T-helper 17 cell (primary cell): ENCODE results near the gene MYO1D. TPM values are rescaled to one million over a fixed set of nuclear protein-coding genes. Genes with fewer than 3 reads are reported as not detected.
A peak's percentile ranks its signal among the peaks of the same experiment; 100 is the strongest.

Experiments
- ATAC-seq: fragments of 150-1000 bp; cut with Tn5 transposase; 2 replicates; pipeline ENCODE4 v1.10.0; 2021; ENCODE audit warnings: mild to moderate bottlenecking, moderate library complexity
- DNase-seq, 3 donors: peaks; one replicate each; pipeline versions ENCODE4 v3.0.0 to v3.0.0-alpha.2; 2020 to 2021
- H3K9me3 ChIP-seq: one replicate; pipeline ENCODE4 v1.7.0; 2013; ENCODE audit warnings: low read length, mild to moderate bottlenecking; ENCODE audit not compliant: control insufficient read depth, poor library complexity, severe bottlenecking
- H3K27ac Mint-ChIP-seq: one replicate; pipeline ENCODE4 v1.8.0; 2022; ENCODE audit warnings: mild to moderate bottlenecking, moderate library complexity, mixed read lengths
- H3K27me3 Mint-ChIP-seq: one replicate; pipeline ENCODE4 v1.8.0; 2022; ENCODE audit warnings: mixed read lengths
- H3K36me3 Mint-ChIP-seq: one replicate; pipeline ENCODE4 v1.8.0; 2022; ENCODE audit warnings: low read depth, mixed read lengths
- H3K4me1 Mint-ChIP-seq: one replicate; pipeline ENCODE4 v1.8.0; 2022; ENCODE audit warnings: mild to moderate bottlenecking, mixed read lengths
- H3K4me3 Mint-ChIP-seq: one replicate; pipeline ENCODE4 v1.8.0; 2022; ENCODE audit warnings: mild to moderate bottlenecking, moderate library complexity, mixed read lengths
- total RNA-seq, 4 donors: library from RNA in 2 of 4; stranded (reverse) in 2 of 4; gene quantifications; one replicate each; pipeline ENCODE4 v1.2.3 and lab custom pipeline; 2022 to 2026

MYO1D gene
- total RNA-seq, 2 donors from 2014 or later: 9.1 to 12.4 TPM

DNA sequence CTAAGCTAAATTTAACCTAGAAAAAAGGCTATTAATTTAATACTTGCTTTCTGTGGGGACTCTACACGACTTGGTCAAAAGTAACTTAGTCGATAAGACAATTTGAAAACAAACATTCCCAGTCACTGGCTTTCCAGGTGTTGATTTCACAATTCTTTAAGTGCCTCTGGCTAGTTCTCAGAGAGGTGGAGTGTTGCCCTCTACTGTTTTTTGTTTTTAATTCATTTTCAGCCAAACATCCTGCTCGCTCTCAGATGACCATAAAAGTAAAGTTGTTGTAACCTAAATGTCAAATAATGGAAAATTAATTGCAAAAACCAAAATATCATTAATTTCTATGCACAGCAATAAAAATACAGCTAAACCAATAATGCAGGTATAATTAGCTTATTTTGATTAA is 107.1 kb downstream of the MYO1D start:
- H3K4me3 Mint-ChIP-seq: no peak overlapping the region
- no peak for DNase-seq
- H3K4me1 Mint-ChIP-seq: peaks cover 6% of the 10 kb centered on the region
- peaks cover 6% of the 10 kb centered on the region for H3K36me3 Mint-ChIP-seq
- H3K27ac Mint-ChIP-seq: no peak overlapping the region
- ATAC-seq: no peak
- no peaks in the 10 kb centered on the region for H3K9me3 ChIP-seq
- H3K27me3 Mint-ChIP-seq: peaks cover 8% of the 10 kb centered on the region

DNA sequence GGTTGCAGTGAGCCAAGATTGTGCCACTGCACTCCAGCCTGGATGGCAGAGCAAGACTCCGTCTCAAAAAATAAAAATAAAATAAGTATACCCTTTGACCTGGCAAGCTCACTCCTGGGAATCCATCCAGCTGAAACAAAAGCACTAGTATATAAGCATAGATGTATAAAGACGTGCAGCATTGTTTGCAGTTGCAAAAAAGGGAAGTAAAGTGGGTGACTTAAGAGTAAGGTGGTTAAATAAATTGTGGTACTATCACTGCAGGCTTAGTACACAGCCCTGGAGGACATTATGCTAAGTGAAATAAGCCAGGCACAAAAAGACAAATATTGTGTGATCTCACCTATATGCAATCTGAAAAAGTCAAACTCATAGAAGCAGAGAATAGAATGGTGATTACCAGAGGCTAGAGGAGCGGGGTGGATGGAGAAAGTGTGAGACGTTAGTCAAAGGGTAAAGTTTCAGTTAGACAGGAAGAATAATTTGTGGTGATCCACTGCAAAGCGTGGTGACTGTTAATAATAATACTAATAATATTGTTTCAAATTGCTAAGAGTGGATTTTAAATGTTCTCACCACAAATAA is 113.0 kb downstream of the MYO1D start:
- ATAC-seq (no peak), DNase-seq (no peak)
- H3K4me3 Mint-ChIP-seq: no peak overlapping the region
- peaks cover 18% of the 10 kb centered on the region for H3K4me1 Mint-ChIP-seq
- no peak overlapping the region for H3K27ac Mint-ChIP-seq
- no peaks in the 10 kb centered on the region for H3K27me3 Mint-ChIP-seq
- peaks cover 7% of the 10 kb centered on the region for H3K36me3 Mint-ChIP-seq
- no peaks in the 10 kb centered on the region for H3K9me3 ChIP-seq

DNA sequence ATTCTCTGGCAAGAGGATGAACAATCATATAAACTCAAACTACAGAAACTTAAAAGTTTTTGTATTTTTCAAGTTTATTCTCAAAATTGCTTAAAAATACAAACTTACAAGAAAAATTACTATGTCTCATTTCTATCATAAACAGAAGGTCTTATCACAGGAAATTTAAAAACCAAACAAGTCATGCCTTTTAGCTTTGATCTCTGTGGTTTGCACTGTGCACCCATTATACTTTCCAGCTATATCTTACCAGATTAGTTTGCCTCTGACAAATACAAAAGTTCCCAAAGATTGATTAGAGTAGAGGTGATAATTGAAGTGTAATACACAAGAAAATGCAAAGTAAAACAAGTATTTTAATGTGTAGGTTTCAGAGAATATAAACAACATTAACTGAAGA is 117.4 kb downstream of the MYO1D start:
- DNase-seq (no peak), ATAC-seq (peak; percentile 48)
- no peaks in the 10 kb centered on the region for H3K9me3 ChIP-seq
- H3K4me3 Mint-ChIP-seq: peak overlapping the region; percentile 72
- peaks cover 20% of the 10 kb centered on the region for H3K4me1 Mint-ChIP-seq
- peak overlapping the region; percentile 73 for H3K27ac Mint-ChIP-seq
- H3K27me3 Mint-ChIP-seq: no peaks in the 10 kb centered on the region
- peaks cover 7% of the 10 kb centered on the region for H3K36me3 Mint-ChIP-seq

DNA sequence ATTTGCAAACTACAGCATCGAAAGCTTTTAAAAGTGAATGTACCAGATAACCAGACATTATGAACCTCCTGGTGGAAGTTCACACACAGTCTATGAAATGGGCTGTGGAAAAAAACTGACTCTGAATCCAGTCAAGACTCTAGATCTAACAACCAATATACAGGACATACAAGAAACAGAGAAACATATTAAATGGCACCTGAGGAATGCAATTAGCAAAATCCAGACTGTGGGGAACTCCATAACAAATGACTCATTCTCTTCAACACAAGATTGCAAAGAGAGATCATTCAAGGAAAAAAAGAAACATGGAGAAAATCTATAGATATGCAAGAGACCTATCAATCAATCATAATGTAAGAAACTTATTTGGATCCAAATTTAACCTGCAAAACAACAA is 119.0 kb downstream of the MYO1D start:
- H3K9me3 ChIP-seq: no peaks in the 10 kb centered on the region
- Mint-ChIP-seq H3K4me3 (no peak overlapping the region), H3K4me1 (peaks cover 20% of the 10 kb centered on the region), H3K27me3 (no peaks in the 10 kb centered on the region), H3K27ac (no peak overlapping the region), H3K36me3 (peaks cover 5% of the 10 kb centered on the region)
- DNase-seq: no peak
- no peak for ATAC-seq

DNA sequence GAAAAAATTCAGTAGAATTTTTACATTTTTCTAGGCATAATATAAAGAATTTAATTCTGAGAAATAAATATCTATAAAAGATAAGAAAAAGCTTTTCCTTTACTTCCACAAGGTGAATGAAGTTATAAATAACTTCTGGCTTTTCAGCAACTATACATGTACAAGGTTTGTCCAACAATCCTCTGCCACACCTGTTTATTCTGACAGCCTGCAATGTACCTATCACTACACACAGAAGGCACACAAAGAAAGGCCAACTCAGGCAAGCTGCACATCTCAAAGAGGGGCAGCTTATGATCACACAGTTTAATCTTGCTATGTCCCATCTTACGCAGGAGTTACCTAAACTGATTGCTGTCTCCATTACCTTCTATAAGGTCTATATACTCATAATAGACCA is 120.2 kb downstream of the MYO1D start:
- peaks cover 5% of the 10 kb centered on the region for H3K36me3 Mint-ChIP-seq
- H3K27me3 Mint-ChIP-seq: no peaks in the 10 kb centered on the region

DNA sequence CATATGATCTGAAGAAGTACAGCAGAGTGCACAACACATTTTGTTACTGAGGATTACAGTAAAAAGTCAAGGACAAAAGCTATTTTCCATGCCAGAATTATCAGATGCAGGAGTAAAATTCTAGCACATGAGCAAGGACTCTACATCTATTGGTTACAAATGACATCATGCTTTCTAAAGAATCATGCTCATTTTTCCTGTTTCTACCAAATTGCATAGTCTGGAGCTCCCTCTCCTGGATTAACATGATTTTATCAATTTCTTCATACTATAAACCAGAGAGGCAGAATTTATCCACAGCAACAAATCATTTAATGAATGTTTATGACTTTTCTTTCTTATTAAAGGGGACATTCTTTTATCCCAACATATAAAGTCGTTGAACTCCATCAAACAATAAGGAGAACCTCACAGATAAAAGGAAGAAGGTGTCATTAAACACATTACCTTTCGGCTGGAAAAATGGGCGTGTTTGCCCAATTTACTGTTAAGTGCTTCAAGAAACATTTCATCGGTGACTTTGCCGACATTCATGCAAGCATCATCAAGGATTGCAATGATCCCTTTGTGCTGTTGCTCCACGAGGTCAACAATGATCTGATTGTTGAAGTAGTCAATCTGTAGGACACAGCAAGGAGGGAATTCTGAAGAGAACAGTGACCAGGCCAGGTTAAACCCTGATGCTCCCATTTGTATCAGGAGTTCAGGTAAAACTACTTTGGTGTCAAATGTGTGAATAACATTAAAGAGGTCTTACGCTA is 121.7 kb downstream of the MYO1D start:
- peak; percentile 82 for ATAC-seq
- H3K27me3 Mint-ChIP-seq: no peaks in the 10 kb centered on the region

More for the DNA sequence above, 120.2 kb downstream of the MYO1D start:
- no peaks in the 10 kb centered on the region for H3K9me3 ChIP-seq
- Mint-ChIP-seq H3K4me3 (no peak overlapping the region), H3K27ac (no peak overlapping the region), H3K4me1 (peaks cover 18% of the 10 kb centered on the region)
- DNase-seq (no peak), ATAC-seq (no peak)

DNA sequence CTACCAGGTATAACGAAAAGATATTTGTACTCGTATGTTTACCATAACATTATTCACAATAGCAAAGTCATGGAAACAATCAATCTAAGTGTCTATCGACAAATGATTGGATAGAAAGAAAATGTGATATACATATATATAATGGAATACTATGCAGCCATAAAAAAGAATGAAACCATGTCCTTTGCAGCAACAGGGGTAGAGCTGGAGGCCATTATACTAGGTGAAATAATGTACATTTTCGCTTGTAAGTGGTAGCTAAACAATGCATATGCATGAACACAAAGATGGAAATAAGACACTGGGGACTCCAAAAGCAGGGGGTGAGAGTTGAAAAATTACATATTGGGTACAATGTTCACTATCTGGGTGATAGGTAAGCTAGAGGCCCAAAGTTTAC is 124.0 kb downstream of the MYO1D start:
- Mint-ChIP-seq H3K36me3 (peaks cover 5% of the 10 kb centered on the region), H3K27ac (no peak overlapping the region), H3K27me3 (no peaks in the 10 kb centered on the region), H3K4me1 (peaks cover 3% of the 10 kb centered on the region), H3K4me3 (no peak overlapping the region)
- ATAC-seq: no peak
- H3K9me3 ChIP-seq: no peaks in the 10 kb centered on the region
- no peak for DNase-seq

More for the DNA sequence above, 121.7 kb downstream of the MYO1D start:
- Mint-ChIP-seq H3K27ac (no peak overlapping the region), H3K4me3 (no peak overlapping the region), H3K4me1 (peaks cover 13% of the 10 kb centered on the region), H3K36me3 (no peaks in the 10 kb centered on the region)
- DNase-seq: no peak
- H3K9me3 ChIP-seq: no peaks in the 10 kb centered on the region

DNA sequence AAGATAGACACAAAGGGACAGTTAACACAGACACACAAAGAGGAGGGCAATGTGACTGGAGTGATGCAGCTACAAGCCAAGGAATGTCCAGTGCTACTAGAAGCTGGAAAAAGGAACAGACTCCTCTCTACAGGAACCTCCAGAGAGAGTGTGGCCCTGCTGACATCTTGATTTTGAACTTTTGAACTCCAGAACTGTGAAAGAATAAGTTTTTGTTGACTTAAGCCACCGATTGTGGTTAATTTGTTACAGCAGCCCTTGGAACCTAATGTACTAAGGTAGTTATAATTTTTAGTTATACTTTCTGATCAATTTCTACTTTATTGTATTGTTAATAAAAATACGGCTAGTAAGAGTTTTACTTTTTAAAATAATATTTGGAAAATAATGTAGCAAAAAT is 129.1 kb downstream of the MYO1D start:
- ATAC-seq (no peak), DNase-seq (no peak)
- peaks cover 8% of the 10 kb centered on the region for H3K4me1 Mint-ChIP-seq
- peaks cover 17% of the 10 kb centered on the region for H3K36me3 Mint-ChIP-seq
- no peaks in the 10 kb centered on the region for H3K9me3 ChIP-seq
- no peak overlapping the region for H3K27ac Mint-ChIP-seq
- H3K27me3 Mint-ChIP-seq: no peaks in the 10 kb centered on the region
- H3K4me3 Mint-ChIP-seq: no peak overlapping the region

DNA sequence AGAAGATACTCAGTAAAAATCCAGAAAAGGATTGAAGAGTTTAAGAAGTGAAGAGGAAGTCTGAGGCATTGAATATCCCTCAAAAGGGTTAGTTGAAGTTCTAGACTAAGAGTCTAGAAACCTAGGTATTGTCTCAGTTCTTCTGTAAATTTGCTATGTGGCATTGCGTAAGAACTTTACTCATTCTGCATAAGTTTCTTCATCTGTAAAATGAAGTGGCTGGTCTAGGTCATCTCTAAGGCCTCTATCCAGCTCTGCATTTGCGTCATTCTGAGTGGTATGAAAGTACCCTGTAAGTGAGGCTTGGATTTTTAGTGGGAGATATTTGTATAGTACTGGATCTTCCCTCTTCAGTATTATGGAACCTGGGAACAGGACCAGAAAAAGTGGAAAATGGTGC is 130.2 kb downstream of the MYO1D start:
- Mint-ChIP-seq H3K27ac (no peak overlapping the region), H3K4me3 (no peak overlapping the region), H3K27me3 (no peaks in the 10 kb centered on the region), H3K4me1 (peaks cover 7% of the 10 kb centered on the region), H3K36me3 (peaks cover 17% of the 10 kb centered on the region)
- H3K9me3 ChIP-seq: no peaks in the 10 kb centered on the region
- no peak for ATAC-seq
- DNase-seq: no peak

DNA sequence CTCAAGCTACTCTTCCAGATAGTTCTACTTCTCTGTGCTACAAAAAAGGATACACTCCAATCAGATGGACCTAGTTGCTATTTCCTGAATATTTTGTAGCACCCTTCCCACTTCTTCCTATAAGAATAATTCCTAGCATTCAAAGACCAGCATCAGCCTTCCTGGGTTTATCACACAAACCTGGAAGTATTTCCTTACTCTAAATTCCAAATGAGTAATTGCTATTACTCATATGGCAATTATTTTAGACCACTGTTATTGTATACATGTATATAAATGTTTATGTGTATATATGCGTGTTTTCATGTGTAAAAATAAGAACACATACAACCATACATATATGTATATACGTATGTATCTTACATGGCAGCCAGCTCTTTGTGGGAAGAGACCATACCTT is 130.6 kb downstream of the MYO1D start:
- ATAC-seq (no peak), DNase-seq (no peak)
- H3K4me1 Mint-ChIP-seq: peaks cover 7% of the 10 kb centered on the region
- no peaks in the 10 kb centered on the region for H3K27me3 Mint-ChIP-seq
- no peak overlapping the region for H3K4me3 Mint-ChIP-seq
- H3K9me3 ChIP-seq: no peaks in the 10 kb centered on the region
- peaks cover 17% of the 10 kb centered on the region for H3K36me3 Mint-ChIP-seq
- H3K27ac Mint-ChIP-seq: no peak overlapping the region

DNA sequence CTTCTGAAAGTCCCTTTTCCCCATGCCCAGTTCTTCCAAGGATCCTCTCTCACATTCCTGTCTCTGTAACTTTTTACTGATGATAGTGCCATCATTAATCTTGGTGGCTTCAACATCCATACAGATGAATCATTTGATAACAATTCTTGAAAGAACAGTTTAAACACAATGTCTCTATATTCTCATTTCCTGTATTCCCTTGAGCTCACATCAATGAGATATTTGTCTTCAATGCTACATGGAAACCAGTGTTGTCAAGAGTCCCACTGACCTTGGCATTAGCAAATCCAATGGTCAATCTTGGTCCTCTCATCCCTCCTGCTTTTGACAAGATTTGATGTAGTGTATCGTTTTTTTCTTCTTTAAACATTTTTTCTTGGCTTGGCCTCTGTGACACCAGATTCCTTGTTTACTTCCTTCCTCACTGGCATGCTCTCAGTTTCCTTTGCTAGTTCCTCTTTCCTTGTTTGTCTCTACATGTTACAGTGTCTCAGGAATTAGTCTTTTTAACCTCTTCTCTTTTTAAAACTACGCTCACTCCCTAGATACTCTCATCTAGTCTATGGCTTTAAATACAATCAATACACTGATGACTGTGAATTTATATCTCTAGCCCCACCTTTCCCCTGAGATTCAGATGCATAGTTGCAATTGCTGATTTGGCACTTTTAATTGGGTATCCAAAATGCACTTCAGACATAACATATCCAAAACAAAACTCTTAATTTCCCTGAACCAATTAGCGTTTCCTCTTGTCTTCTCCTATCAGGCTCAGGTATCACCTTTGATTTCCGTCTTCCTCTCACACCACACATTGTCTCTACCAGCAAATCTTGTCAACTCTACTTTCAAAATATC is 134.0 kb downstream of the MYO1D start:
- H3K27ac Mint-ChIP-seq: no peak overlapping the region

DNA sequence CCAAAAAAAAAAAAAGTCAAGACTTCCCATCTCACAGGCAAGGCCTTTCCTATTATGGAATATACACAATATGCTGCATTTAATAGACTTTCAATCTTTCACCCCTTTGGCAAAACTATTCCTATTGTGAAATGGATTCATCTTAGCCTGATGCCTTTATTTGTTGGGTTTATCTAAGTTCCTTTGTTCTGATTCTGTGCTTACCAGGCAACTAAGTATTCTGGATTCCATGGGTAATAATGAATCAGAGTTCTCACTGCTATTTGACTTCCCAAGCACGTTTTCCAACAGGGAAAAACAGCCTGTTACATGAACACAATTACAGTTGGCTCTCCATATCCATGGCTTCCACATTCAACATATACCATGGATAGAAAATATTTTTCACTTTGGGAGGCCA is 135.5 kb downstream of the MYO1D start:
- ATAC-seq: no peak
- H3K36me3 Mint-ChIP-seq: peaks cover 12% of the 10 kb centered on the region

More for the DNA sequence above, 134.0 kb downstream of the MYO1D start:
- H3K4me1 Mint-ChIP-seq: peaks cover 7% of the 10 kb centered on the region
- no peaks in the 10 kb centered on the region for H3K27me3 Mint-ChIP-seq
- H3K36me3 Mint-ChIP-seq: peaks cover 12% of the 10 kb centered on the region
- ATAC-seq (no peak), DNase-seq (no peak)
- H3K9me3 ChIP-seq: no peaks in the 10 kb centered on the region
- no peak overlapping the region for H3K4me3 Mint-ChIP-seq

DNA sequence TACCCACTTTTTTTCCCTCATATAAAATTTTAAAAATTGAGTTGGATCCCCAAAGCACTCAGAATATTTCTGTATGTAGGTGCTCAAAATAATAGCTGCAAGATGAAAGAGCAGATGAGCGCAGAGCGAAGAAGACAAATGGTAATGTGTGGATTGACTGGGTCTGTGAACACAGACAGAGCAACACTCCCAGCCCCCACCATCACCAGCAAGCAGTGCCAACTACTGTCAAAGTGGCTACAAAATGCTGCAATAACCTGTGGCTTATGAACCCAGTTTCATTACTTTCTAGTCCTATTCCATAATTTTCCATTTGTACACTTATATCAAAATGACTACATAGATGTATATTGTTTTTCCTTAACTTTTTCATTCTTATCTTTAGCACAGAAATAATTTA is 137.2 kb downstream of the MYO1D start:
- no peak overlapping the region for H3K27ac Mint-ChIP-seq
- H3K4me3 Mint-ChIP-seq: no peak overlapping the region
- peaks cover 7% of the 10 kb centered on the region for H3K36me3 Mint-ChIP-seq
- ATAC-seq: no peak
- no peaks in the 10 kb centered on the region for H3K9me3 ChIP-seq
- peaks cover 7% of the 10 kb centered on the region for H3K4me1 Mint-ChIP-seq
- no peak for DNase-seq
- no peaks in the 10 kb centered on the region for H3K27me3 Mint-ChIP-seq

More for the DNA sequence above, 135.5 kb downstream of the MYO1D start:
- DNase-seq: no peak
- Mint-ChIP-seq H3K27ac (no peak overlapping the region), H3K4me3 (no peak overlapping the region), H3K27me3 (no peaks in the 10 kb centered on the region), H3K4me1 (peaks cover 7% of the 10 kb centered on the region)
- no peaks in the 10 kb centered on the region for H3K9me3 ChIP-seq
